Stimulated activated CD4-positive, alpha-beta T cell treated with anti-CD3 and anti-CD28 coated beads, TNF-alpha, amount 100 ng/mL, for 4 hours (primary cell): ENCODE measurements around the gene C1QTNF12.
"Not testable (repeated sequence)": the region's sequence is repeated elsewhere in the genome, so short reads cannot be mapped to it uniquely, and the experiment has no call there.

Experiments used
- DNase-seq, 3 experiments: peaks; one replicate each; pipeline ENCODE4 v3.0.0-alpha.2; 2020; ENCODE audit warnings: low read depth in 3 of 3

Gene C1QTNF12

GRCh38 chr1:1199961-1200875 is 46.3 kb downstream of the C1QTNF12 start:
- DNase-seq = no peak

- DNase-seq = no peak
These were observed 47.2 kb downstream of the C1QTNF12 start for GRCh38 chr1:1199141-1199960.

- no peak for DNase-seq
These were observed 47.9 kb downstream of the C1QTNF12 start for GRCh38 chr1:1198423-1199140.

- no peak for DNase-seq
These were observed 48.7 kb downstream of the C1QTNF12 start for GRCh38 chr1:1197551-1198422.

- no peak for DNase-seq
These were observed 49.4 kb downstream of the C1QTNF12 start for GRCh38 chr1:1197188-1197500.

GRCh38 chr1:1196431-1197187 is 49.9 kb downstream of the C1QTNF12 start:
- DNase-seq = no peak

GRCh38 chr1:1195726-1196125 is 50.8 kb downstream of the C1QTNF12 start:
- not testable (repeated sequence) for DNase-seq

GRCh38 chr1:1194723-1195122 is 51.8 kb downstream of the C1QTNF12 start:
- DNase-seq = no peak
